Measurements from ENCODE around the gene AFF3. TPM values are rescaled to one million over a fixed set of nuclear protein-coding genes. Genes with fewer than 3 reads are reported as not detected.

AFF3 gene
- total and polyA plus RNA-seq, 3 experiments from 2014 or later: 0.48 to 1.3 (median 0.53) TPM

DNA sequence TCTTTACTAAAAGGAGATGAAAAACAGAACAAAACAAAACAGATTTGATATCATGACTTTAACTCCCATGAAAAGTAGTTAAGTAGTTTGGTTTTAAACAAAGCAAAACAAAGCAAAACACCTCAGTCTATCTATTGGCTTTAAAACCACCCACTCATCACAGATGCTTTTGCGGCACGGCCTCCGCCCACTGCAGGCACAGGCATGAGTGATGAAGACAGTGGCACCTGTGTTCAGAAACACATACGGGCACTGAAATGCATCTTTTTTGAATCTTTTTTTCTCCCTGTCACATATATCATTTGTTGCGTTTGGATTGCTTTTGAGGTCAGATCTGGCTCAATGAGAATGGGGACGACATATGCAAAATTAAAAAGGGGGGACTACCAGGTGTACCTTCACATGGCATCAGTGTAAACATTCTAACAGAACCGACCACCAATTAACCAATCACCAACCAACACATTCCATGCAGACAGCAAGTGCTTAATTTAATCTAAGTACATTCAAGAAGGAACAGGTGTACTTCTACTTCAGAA is 505.2 kb downstream of the AFF3 start:
- H3K4me1 Mint-ChIP-seq: no peaks in the 10 kb centered on the region
- H3K27ac Mint-ChIP-seq: no peak overlapping the region
- POLR2A ChIA-PET: no interaction called here
- no peaks in the 10 kb centered on the region for H3K36me3 Mint-ChIP-seq
- Histone ChIP-seq H3K27ac (ENCODE audit: low read depth, low read length) (no peak overlapping the region), H3K27me3 (ENCODE audit: insufficient read depth, low read length, poor library complexity, severe bottlenecking) (no peaks in the 10 kb centered on the region), H3K36me3 (ENCODE audit: insufficient read depth, low read length) (no peaks in the 10 kb centered on the region), H3K4me1 (ENCODE audit: insufficient read depth, low read length) (no peaks in the 10 kb centered on the region), H3K4me3 (ENCODE audit: low read length) (no peak overlapping the region), H3K9me3 (ENCODE audit: low read length) (no peaks in the 10 kb centered on the region)
- H3K9me3 Mint-ChIP-seq: peaks cover 0 to 6% (median 5%) of the 10 kb centered on the region in 5 donors
- H3K27me3 Mint-ChIP-seq: peaks cover 0 to 3% of the 10 kb centered on the region in 2 donors
- CTCF ChIA-PET: no interaction called here
- H3K4me3 Mint-ChIP-seq: no peak overlapping the region
- DNase-seq: no peak

GRCh38 chr2:99636144-99637034 is 506.0 kb downstream of the AFF3 start:
- ChIA-PET POLR2A (no interaction called here), CTCF (no interaction called here)
- no peaks in the 10 kb centered on the region for H3K9me3 ChIP-seq (ENCODE audit: low read length)
- Mint-ChIP-seq H3K27me3 (peaks cover 0 to 5% of the 10 kb centered on the region in 2 donors), H3K4me3 (no peak overlapping the region), H3K4me1 (no peaks in the 10 kb centered on the region), H3K36me3 (no peaks in the 10 kb centered on the region), H3K27ac (no peak overlapping the region), H3K9me3 (peaks cover 0 to 6% (median 5%) of the 10 kb centered on the region in 5 donors)
- no peaks in the 10 kb centered on the region for H3K4me1 ChIP-seq (ENCODE audit: insufficient read depth, low read length)
- DNase-seq: no peak
- H3K27me3 ChIP-seq (ENCODE audit: insufficient read depth, low read length, poor library complexity, severe bottlenecking): no peaks in the 10 kb centered on the region
- no peak overlapping the region for H3K4me3 ChIP-seq (ENCODE audit: low read length)
- H3K27ac ChIP-seq (ENCODE audit: low read depth, low read length): no peak overlapping the region
- no peaks in the 10 kb centered on the region for H3K36me3 ChIP-seq (ENCODE audit: insufficient read depth, low read length)

DNA sequence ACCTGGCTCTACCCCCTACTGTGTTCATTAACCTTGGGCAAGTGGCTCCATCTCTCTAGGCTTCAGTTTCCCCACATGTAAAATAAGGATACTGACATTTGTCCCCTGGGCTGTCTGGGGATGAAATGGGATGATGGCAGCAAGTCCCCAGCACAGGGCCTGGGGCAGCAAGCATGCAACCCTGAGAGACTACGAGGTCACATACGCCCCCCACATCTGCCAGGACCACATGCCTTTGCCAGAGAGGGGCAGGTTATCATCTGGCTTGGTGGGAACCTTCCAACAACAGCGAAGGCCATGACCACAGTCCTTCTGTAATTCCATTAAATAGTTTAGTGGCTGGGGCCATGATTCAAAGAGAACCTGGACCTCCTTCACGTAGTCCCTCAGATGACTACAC is 506.7 kb downstream of the AFF3 start:
- no peak for DNase-seq
- ChIA-PET POLR2A (no interaction called here), CTCF (no interaction called here)
- H3K36me3 ChIP-seq (ENCODE audit: insufficient read depth, low read length): no peaks in the 10 kb centered on the region
- H3K27ac Mint-ChIP-seq: no peak overlapping the region
- H3K27me3 ChIP-seq (ENCODE audit: insufficient read depth, low read length, poor library complexity, severe bottlenecking): no peaks in the 10 kb centered on the region
- H3K27ac ChIP-seq (ENCODE audit: low read depth, low read length): no peak overlapping the region
- H3K27me3 Mint-ChIP-seq: peaks cover 0 to 7% of the 10 kb centered on the region in 2 donors
- H3K4me3 ChIP-seq (ENCODE audit: low read length): no peak overlapping the region
- no peaks in the 10 kb centered on the region for H3K36me3 Mint-ChIP-seq
- no peaks in the 10 kb centered on the region for H3K4me1 Mint-ChIP-seq
- no peaks in the 10 kb centered on the region for H3K9me3 ChIP-seq (ENCODE audit: low read length)
- peaks cover 0 to 6% (median 5%) of the 10 kb centered on the region in 5 donors for H3K9me3 Mint-ChIP-seq
- no peak overlapping the region for H3K4me3 Mint-ChIP-seq
- H3K4me1 ChIP-seq (ENCODE audit: insufficient read depth, low read length): no peaks in the 10 kb centered on the region

GRCh38 chr2:99634234-99634633 is 508.2 kb downstream of the AFF3 start:
- no peaks in the 10 kb centered on the region for H3K36me3 ChIP-seq (ENCODE audit: insufficient read depth, low read length)

GRCh38 chr2:99631700-99632099 is 510.7 kb downstream of the AFF3 start:
- POLR2A ChIA-PET: no interaction called here

More at GRCh38 chr2:99634234-99634633, 508.2 kb downstream of the AFF3 start:
- POLR2A ChIA-PET: no interaction called here
- no peak for DNase-seq
- CTCF ChIA-PET: no interaction called here
- H3K4me3 ChIP-seq (ENCODE audit: low read length): no peak overlapping the region
- Mint-ChIP-seq H3K4me3 (no peak overlapping the region), H3K27ac (no peak overlapping the region), H3K4me1 (no peaks in the 10 kb centered on the region), H3K27me3 (peaks cover 10% of the 10 kb centered on the region in 2 donors), H3K9me3 (peaks cover 0 to 6% (median 5%) of the 10 kb centered on the region in 5 donors), H3K36me3 (no peaks in the 10 kb centered on the region)
- H3K9me3 ChIP-seq (ENCODE audit: low read length): no peaks in the 10 kb centered on the region
- no peak overlapping the region for H3K27ac ChIP-seq (ENCODE audit: low read depth, low read length)
- no peaks in the 10 kb centered on the region for H3K4me1 ChIP-seq (ENCODE audit: insufficient read depth, low read length)
- no peaks in the 10 kb centered on the region for H3K27me3 ChIP-seq (ENCODE audit: insufficient read depth, low read length, poor library complexity, severe bottlenecking)

GRCh38 chr2:99629320-99629719 is 513.1 kb downstream of the AFF3 start:
- no peaks in the 10 kb centered on the region for H3K27me3 ChIP-seq (ENCODE audit: insufficient read depth, low read length, poor library complexity, severe bottlenecking)
- H3K4me1 Mint-ChIP-seq: no peaks in the 10 kb centered on the region

More at GRCh38 chr2:99631700-99632099, 510.7 kb downstream of the AFF3 start:
- no peak overlapping the region for H3K4me3 Mint-ChIP-seq
- Histone ChIP-seq H3K4me1 (ENCODE audit: insufficient read depth, low read length) (no peaks in the 10 kb centered on the region), H3K4me3 (ENCODE audit: low read length) (no peak overlapping the region), H3K9me3 (ENCODE audit: low read length) (no peaks in the 10 kb centered on the region), H3K27me3 (ENCODE audit: insufficient read depth, low read length, poor library complexity, severe bottlenecking) (no peaks in the 10 kb centered on the region), H3K27ac (ENCODE audit: low read depth, low read length) (no peak overlapping the region), H3K36me3 (ENCODE audit: insufficient read depth, low read length) (no peaks in the 10 kb centered on the region)
- H3K36me3 Mint-ChIP-seq: no peaks in the 10 kb centered on the region
- no peak for DNase-seq
- peaks cover 0 to 6% (median 5%) of the 10 kb centered on the region in 5 donors for H3K9me3 Mint-ChIP-seq
- no peaks in the 10 kb centered on the region for H3K4me1 Mint-ChIP-seq
- H3K27ac Mint-ChIP-seq: no peak overlapping the region
- peaks cover 11 to 12% of the 10 kb centered on the region in 2 donors for H3K27me3 Mint-ChIP-seq
- CTCF ChIA-PET: no interaction called here

GRCh38 chr2:99626158-99626557 is 516.2 kb downstream of the AFF3 start:
- H3K4me1 Mint-ChIP-seq: no peaks in the 10 kb centered on the region
- DNase-seq: no peak
- CTCF ChIA-PET: interaction anchor here (1.0 kb wide), 1 partner anchor 10 kb away, joined by 3 read pairs; no protein-coding TSS in a partner anchor
- no peaks in the 10 kb centered on the region for H3K36me3 Mint-ChIP-seq
- Histone ChIP-seq H3K9me3 (ENCODE audit: low read length) (no peaks in the 10 kb centered on the region), H3K27me3 (ENCODE audit: insufficient read depth, low read length, poor library complexity, severe bottlenecking) (no peaks in the 10 kb centered on the region), H3K36me3 (ENCODE audit: insufficient read depth, low read length) (no peaks in the 10 kb centered on the region), H3K4me3 (ENCODE audit: low read length) (no peak overlapping the region), H3K27ac (ENCODE audit: low read depth, low read length) (no peak overlapping the region), H3K4me1 (ENCODE audit: insufficient read depth, low read length) (no peaks in the 10 kb centered on the region)
- peaks cover 8 to 11% of the 10 kb centered on the region in 2 donors for H3K27me3 Mint-ChIP-seq
- no peak overlapping the region for H3K4me3 Mint-ChIP-seq
- no peak overlapping the region for H3K27ac Mint-ChIP-seq
- no peaks in the 10 kb centered on the region for H3K9me3 Mint-ChIP-seq
- POLR2A ChIA-PET: no interaction called here

More at GRCh38 chr2:99629320-99629719, 513.1 kb downstream of the AFF3 start:
- H3K36me3 ChIP-seq (ENCODE audit: insufficient read depth, low read length): no peaks in the 10 kb centered on the region
- no peak overlapping the region for H3K4me3 Mint-ChIP-seq
- H3K9me3 ChIP-seq (ENCODE audit: low read length): no peaks in the 10 kb centered on the region
- POLR2A ChIA-PET: no interaction called here
- H3K9me3 Mint-ChIP-seq: peaks cover 0 to 6% (median 4%) of the 10 kb centered on the region in 5 donors
- H3K27ac Mint-ChIP-seq: no peak overlapping the region
- no peaks in the 10 kb centered on the region for H3K4me1 ChIP-seq (ENCODE audit: insufficient read depth, low read length)
- H3K4me3 ChIP-seq (ENCODE audit: low read length): no peak overlapping the region
- no peak overlapping the region for H3K27ac ChIP-seq (ENCODE audit: low read depth, low read length)
- DNase-seq: no peak
- CTCF ChIA-PET: no interaction called here
- no peaks in the 10 kb centered on the region for H3K36me3 Mint-ChIP-seq
- peaks cover 9 to 11% of the 10 kb centered on the region in 2 donors for H3K27me3 Mint-ChIP-seq

- CTCF ChIA-PET: interaction anchor here (0.9 kb wide), 1 partner anchor 21 kb away, joined by 3 read pairs; no protein-coding TSS in a partner anchor
- Mint-ChIP-seq H3K27me3 (peaks cover 5 to 6% of the 10 kb centered on the region in 2 donors), H3K4me1 (no peaks in the 10 kb centered on the region), H3K27ac (no peak overlapping the region), H3K36me3 (no peaks in the 10 kb centered on the region), H3K4me3 (no peak overlapping the region), H3K9me3 (no peaks in the 10 kb centered on the region)
- POLR2A ChIA-PET: no interaction called here
- no peak for DNase-seq
- H3K27ac ChIP-seq (ENCODE audit: low read depth, low read length): no peak overlapping the region
- no peaks in the 10 kb centered on the region for H3K9me3 ChIP-seq (ENCODE audit: low read length)
- H3K4me3 ChIP-seq (ENCODE audit: low read length): no peak overlapping the region
- H3K4me1 ChIP-seq (ENCODE audit: insufficient read depth, low read length): no peaks in the 10 kb centered on the region
- no peaks in the 10 kb centered on the region for H3K27me3 ChIP-seq (ENCODE audit: insufficient read depth, low read length, poor library complexity, severe bottlenecking)
- H3K36me3 ChIP-seq (ENCODE audit: insufficient read depth, low read length): no peaks in the 10 kb centered on the region
These were observed 517.7 kb downstream of the AFF3 start for GRCh38 chr2:99624677-99625076.

All from CD8-positive, alpha-beta memory T cell (primary cell).